Stimulated activated memory B cell treated with anti-CD40 and anti-IgM and Interleukin-4, amounts not matched to agents 10 μg/mL and 1 μg/mL and 100 μg/mL, for 72 hours (primary cell): ENCODE measurements around the gene CRYBG1.
"Not testable (repeated sequence)": the region's sequence is repeated elsewhere in the genome, so short reads cannot be mapped to it uniquely, and the experiment has no call there.

ENCODE experiments used
- ATAC-seq: fragments of 150-1000 bp; cut with Tn5 transposase; 2 replicates; pipeline ENCODE4 v1.10.0; 2021
- H3K27ac Mint-ChIP-seq: one replicate; pipeline ENCODE4 v1.8.0; 2022; ENCODE audit warnings: mild to moderate bottlenecking, mixed read lengths
- H3K27me3 Mint-ChIP-seq: one replicate; pipeline ENCODE4 v1.8.0; 2022; ENCODE audit warnings: mixed read lengths
- H3K36me3 Mint-ChIP-seq: one replicate; pipeline ENCODE4 v1.8.0; 2022; ENCODE audit warnings: mixed read lengths
- H3K4me1 Mint-ChIP-seq: one replicate; pipeline ENCODE4 v1.8.0; 2022; ENCODE audit warnings: mixed read lengths
- H3K4me3 Mint-ChIP-seq: one replicate; pipeline ENCODE4 v1.8.0; 2022; ENCODE audit warnings: mild to moderate bottlenecking, moderate library complexity, mixed read lengths
- H3K9me3 Mint-ChIP-seq: one replicate; pipeline ENCODE4 v1.8.0; 2022; ENCODE audit warnings: mixed read lengths

The CRYBG1 gene

DNA sequence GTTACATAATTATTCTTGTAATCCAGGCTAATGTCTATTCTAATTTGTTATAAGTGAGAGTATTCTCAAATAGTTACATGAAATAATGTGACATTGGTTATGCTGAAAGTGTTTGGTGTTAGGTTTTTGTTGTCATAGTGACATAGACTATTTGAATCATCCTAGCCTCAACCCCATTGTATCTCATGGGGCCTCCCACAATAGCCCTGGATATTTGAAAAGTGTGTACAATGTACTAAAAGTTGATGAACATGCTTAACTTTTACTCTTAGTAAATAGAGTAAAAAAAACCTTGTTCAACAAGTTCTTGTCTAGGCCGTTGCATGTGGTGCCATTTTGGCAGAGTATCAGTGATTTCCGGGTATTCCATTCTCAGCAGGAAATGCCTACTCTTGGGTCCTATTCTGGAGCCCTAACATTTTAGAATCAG is 185.8 kb downstream of the CRYBG1 start:
- no peaks in the 10 kb centered on the region for H3K27me3 Mint-ChIP-seq
- H3K4me3 Mint-ChIP-seq = no peak overlapping the region
- H3K27ac Mint-ChIP-seq = peak overlapping the region; percentile 95
- H3K9me3 Mint-ChIP-seq = no peaks in the 10 kb centered on the region
- H3K36me3 Mint-ChIP-seq = peaks cover 46% of the 10 kb centered on the region
- H3K4me1 Mint-ChIP-seq = peaks cover 26% of the 10 kb centered on the region
- no peak for ATAC-seq

DNA sequence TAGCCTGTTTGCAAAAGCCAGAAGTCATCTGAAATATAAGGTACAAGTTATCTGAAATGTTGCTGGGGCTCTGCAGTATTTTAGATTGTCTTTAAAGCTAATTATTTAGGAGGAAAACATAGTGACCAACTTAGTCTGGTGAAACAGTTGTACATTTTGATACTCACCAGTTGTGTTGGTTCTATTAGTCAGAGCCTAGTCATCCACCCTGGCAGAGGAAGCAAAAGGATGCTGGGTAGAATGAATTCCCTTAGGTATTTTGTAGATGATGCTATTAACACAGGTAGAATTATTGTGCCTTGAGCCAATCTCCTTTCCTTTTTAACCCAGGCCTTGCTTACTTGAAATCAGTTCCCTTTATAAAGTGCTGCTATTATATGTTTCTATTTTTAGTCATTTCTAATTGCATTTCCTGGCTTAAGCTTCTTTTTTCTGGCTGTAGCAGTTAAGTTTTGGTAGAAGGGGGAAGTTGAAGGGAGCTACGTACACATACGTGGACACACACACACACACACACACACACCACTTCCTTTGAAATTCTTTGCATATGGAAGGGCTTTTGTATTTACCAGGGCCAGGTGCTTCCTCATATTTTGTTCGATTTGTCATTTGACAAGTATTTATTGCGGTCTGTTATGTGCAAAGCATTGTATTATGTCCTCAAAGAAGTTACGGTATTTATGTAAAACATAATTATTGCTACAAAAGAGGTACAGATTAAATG is 186.3 kb downstream of the CRYBG1 start:
- peak; percentile 92 for ATAC-seq
- H3K9me3 Mint-ChIP-seq = no peaks in the 10 kb centered on the region
- peaks cover 26% of the 10 kb centered on the region for H3K4me1 Mint-ChIP-seq
- H3K27me3 Mint-ChIP-seq = no peaks in the 10 kb centered on the region
- peaks cover 52% of the 10 kb centered on the region for H3K36me3 Mint-ChIP-seq
- peak overlapping the region; percentile 21 for H3K4me3 Mint-ChIP-seq
- H3K27ac Mint-ChIP-seq = peak overlapping the region; percentile 95

GRCh38 chr6:106547601-106548453 is 187.3 kb downstream of the CRYBG1 start:
- no peak overlapping the region for H3K4me3 Mint-ChIP-seq
- peaks cover 26% of the 10 kb centered on the region for H3K4me1 Mint-ChIP-seq
- no peaks in the 10 kb centered on the region for H3K27me3 Mint-ChIP-seq
- ATAC-seq = no peak
- H3K9me3 Mint-ChIP-seq = no peaks in the 10 kb centered on the region
- H3K36me3 Mint-ChIP-seq = peaks cover 52% of the 10 kb centered on the region
- H3K27ac Mint-ChIP-seq = peak overlapping the region; percentile 95

- Mint-ChIP-seq H3K4me1 (peaks cover 34% of the 10 kb centered on the region), H3K27ac (peak overlapping the region; percentile 95), H3K36me3 (peaks cover 54% of the 10 kb centered on the region)
- not testable (repeated sequence) for H3K27me3 Mint-ChIP-seq, H3K4me3 Mint-ChIP-seq, ATAC-seq, H3K9me3 Mint-ChIP-seq
These were observed 188.5 kb downstream of the CRYBG1 start for GRCh38 chr6:106548926-106549455.

GRCh38 chr6:106549521-106549920 is 189.0 kb downstream of the CRYBG1 start:
- Mint-ChIP-seq H3K4me3 (no peak overlapping the region), H3K9me3 (no peaks in the 10 kb centered on the region), H3K4me1 (peaks cover 34% of the 10 kb centered on the region), H3K27me3 (no peaks in the 10 kb centered on the region), H3K27ac (peak overlapping the region; percentile 95), H3K36me3 (peaks cover 51% of the 10 kb centered on the region)
- no peak for ATAC-seq

GRCh38 chr6:106551155-106551554 is 190.6 kb downstream of the CRYBG1 start:
- ATAC-seq = no peak
- H3K4me1 Mint-ChIP-seq = peaks cover 28% of the 10 kb centered on the region
- H3K27ac Mint-ChIP-seq = peak overlapping the region; percentile 40
- no peaks in the 10 kb centered on the region for H3K9me3 Mint-ChIP-seq
- peaks cover 53% of the 10 kb centered on the region for H3K36me3 Mint-ChIP-seq
- H3K4me3 Mint-ChIP-seq = no peak overlapping the region
- no peaks in the 10 kb centered on the region for H3K27me3 Mint-ChIP-seq

DNA sequence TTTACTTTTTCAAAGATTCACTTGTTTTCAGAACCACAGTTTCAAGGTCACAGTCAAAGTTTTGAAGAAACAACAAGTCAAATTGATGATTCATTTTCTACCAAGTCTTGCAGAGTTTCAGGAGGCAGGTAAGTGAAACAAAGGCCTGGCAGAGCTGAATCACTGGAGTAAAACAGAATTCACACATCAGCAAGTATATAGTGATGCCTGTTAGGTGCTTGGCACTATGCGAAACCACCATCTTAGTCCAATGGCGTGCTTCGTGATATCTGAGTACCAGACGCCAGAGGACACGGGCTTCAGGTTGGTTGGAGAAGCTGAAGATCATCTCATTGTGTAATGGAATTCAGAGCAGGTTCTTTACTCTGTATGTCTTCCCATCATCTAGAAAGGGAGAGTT is 192.9 kb downstream of the CRYBG1 start:
- peaks cover 62% of the 10 kb centered on the region for H3K36me3 Mint-ChIP-seq
- no peak for ATAC-seq
- no peaks in the 10 kb centered on the region for H3K9me3 Mint-ChIP-seq
- H3K4me1 Mint-ChIP-seq = peaks cover 12% of the 10 kb centered on the region
- peak overlapping the region; percentile 50 for H3K27ac Mint-ChIP-seq
- H3K27me3 Mint-ChIP-seq = no peaks in the 10 kb centered on the region
- H3K4me3 Mint-ChIP-seq = no peak overlapping the region

GRCh38 chr6:106555767-106556166 is 195.2 kb downstream of the CRYBG1 start:
- no peak for ATAC-seq
- peaks cover 47% of the 10 kb centered on the region for H3K36me3 Mint-ChIP-seq

GRCh38 chr6:106556368-106556960 is 195.9 kb downstream of the CRYBG1 start:
- Mint-ChIP-seq H3K27ac (no peak overlapping the region), H3K27me3 (no peaks in the 10 kb centered on the region), H3K9me3 (no peaks in the 10 kb centered on the region), H3K36me3 (peaks cover 46% of the 10 kb centered on the region), H3K4me1 (peaks cover 12% of the 10 kb centered on the region), H3K4me3 (no peak overlapping the region)
- no peak for ATAC-seq

More at GRCh38 chr6:106555767-106556166, 195.2 kb downstream of the CRYBG1 start:
- Mint-ChIP-seq H3K27ac (no peak overlapping the region), H3K4me3 (no peak overlapping the region), H3K4me1 (peaks cover 12% of the 10 kb centered on the region), H3K9me3 (no peaks in the 10 kb centered on the region), H3K27me3 (no peaks in the 10 kb centered on the region)

DNA sequence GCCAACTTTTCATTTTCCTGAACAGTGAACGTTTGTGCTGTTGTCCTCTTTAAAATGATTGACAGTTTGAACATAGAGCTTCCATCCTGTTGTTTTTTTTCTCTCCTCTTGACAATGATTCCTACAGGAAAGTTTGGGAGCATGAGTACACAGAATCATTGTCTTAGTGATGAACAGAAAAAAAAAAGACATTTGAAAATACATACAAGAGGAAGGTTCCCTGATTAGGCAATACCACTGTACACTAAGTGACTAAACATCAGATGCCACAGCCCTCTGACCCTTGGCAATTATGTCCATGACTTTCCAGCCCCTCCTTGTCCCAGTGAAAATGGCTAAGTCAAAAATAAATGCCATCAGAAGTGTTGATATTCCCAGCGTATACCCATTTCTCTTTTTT is 197.3 kb downstream of the CRYBG1 start:
- H3K27me3 Mint-ChIP-seq = no peaks in the 10 kb centered on the region
- H3K9me3 Mint-ChIP-seq = no peaks in the 10 kb centered on the region
- H3K36me3 Mint-ChIP-seq = peaks cover 43% of the 10 kb centered on the region
- no peak for ATAC-seq
- H3K27ac Mint-ChIP-seq = peak overlapping the region; percentile 59
- H3K4me1 Mint-ChIP-seq = peaks cover 12% of the 10 kb centered on the region
- H3K4me3 Mint-ChIP-seq = no peak overlapping the region

DNA sequence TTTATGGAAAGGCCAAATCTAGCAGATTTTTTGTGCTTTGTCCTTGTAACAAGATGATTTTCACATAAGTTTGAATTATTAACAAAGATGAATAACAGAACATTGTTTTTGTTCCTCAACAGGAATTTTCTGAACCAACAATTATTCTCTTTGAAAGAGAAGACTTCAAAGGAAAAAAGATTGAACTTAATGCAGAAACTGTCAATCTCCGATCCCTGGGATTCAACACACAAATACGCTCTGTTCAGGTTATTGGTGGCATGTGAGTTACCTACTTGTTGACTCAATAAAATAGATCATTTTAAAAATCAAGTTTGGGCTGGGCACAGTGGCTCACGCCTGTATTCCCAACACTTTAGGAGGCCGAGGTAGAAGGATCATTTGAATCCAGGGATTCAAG is 197.8 kb downstream of the CRYBG1 start:
- H3K27me3 Mint-ChIP-seq = no peaks in the 10 kb centered on the region
- H3K9me3 Mint-ChIP-seq = no peaks in the 10 kb centered on the region
- H3K27ac Mint-ChIP-seq = peak overlapping the region; percentile 59
- no peak for ATAC-seq
- peaks cover 9% of the 10 kb centered on the region for H3K4me1 Mint-ChIP-seq
- peaks cover 37% of the 10 kb centered on the region for H3K36me3 Mint-ChIP-seq
- no peak overlapping the region for H3K4me3 Mint-ChIP-seq

DNA sequence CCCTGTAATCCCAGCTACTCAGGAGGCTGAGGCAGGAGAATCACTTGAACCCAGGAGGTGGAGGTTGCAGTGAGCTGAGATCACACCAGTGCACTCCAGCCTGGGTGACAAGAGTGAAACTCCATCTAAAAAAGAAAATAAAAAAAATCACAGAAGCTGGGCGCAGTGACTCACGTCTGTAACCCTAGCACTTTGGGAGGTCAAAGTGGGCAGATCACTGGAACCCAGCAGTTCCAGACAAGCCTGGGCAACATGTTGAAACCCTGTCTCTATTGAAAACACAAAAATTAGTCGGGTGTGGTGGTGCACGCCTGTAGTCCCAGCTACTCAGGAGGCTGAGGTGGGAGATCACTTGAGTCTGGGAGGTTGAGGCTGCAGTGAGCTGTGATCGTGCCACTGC is 199.1 kb downstream of the CRYBG1 start:
- not testable (repeated sequence) for H3K4me3 Mint-ChIP-seq, H3K9me3 Mint-ChIP-seq, ATAC-seq, H3K27ac Mint-ChIP-seq, H3K27me3 Mint-ChIP-seq
- H3K4me1 Mint-ChIP-seq = peaks cover 11% of the 10 kb centered on the region
- H3K36me3 Mint-ChIP-seq = peaks cover 37% of the 10 kb centered on the region

GRCh38 chr6:106560996-106561685 is 200.6 kb downstream of the CRYBG1 start:
- peaks cover 28% of the 10 kb centered on the region for H3K36me3 Mint-ChIP-seq
- peaks cover 11% of the 10 kb centered on the region for H3K4me1 Mint-ChIP-seq
- no peaks in the 10 kb centered on the region for H3K27me3 Mint-ChIP-seq
- H3K27ac Mint-ChIP-seq = peak overlapping the region; percentile 51
- no peaks in the 10 kb centered on the region for H3K9me3 Mint-ChIP-seq
- ATAC-seq = no peak
- no peak overlapping the region for H3K4me3 Mint-ChIP-seq

DNA sequence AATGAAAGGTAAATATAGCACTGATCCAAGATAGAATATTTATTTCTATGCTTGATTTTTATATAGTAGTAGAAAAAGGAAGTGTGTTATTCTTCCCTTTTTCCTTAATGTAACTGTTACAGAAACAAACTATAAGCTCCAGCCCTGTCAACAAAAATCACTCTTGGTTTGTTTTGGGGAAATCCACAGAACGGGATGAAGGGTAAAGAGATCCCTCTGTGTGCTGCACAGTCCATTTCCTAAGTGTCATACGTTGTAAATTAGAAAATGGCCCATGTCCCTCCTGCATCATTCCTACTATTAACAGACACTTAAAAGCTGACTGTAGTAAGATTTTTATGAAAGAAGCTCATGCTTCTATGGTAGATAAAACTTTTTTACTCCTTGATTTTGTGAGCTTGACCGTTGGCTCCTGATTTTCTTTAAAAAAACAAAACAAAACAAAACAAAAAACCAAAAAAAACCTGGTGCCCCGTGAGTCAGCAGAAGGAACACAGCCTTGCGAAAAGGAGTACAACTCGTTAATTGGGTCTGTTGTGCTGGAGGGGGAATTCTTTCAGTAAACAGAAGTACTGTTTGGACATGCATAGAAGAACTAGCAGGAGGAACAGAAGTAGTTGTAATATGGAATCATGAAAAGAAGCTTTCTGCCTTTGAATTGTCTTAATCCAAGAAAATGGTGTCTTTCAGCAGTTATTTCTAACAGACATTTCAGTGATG is 201.3 kb downstream of the CRYBG1 start:
- Mint-ChIP-seq H3K36me3 (peaks cover 28% of the 10 kb centered on the region), H3K4me3 (no peak overlapping the region), H3K9me3 (no peaks in the 10 kb centered on the region), H3K27me3 (no peaks in the 10 kb centered on the region), H3K4me1 (peaks cover 6% of the 10 kb centered on the region), H3K27ac (peak overlapping the region; percentile 51)
- ATAC-seq = no peak
